HepG2 (cell line): ENCODE data around the gene TEKT5. TPM values are rescaled to one million over a fixed set of nuclear protein-coding genes. Genes with fewer than 3 reads are reported as not detected.

Experiments
- CERS6 ChIP-seq: sonication (generic); formaldehyde crosslinking; IDR thresholded peaks from 2 replicates; pipeline ENCODE4 v1.5.0; 2020; ENCODE audit warnings: missing genetic modification reagents
- E2F2 ChIP-seq: sonication (generic); formaldehyde crosslinking; IDR thresholded peaks from 2 replicates; pipeline ENCODE4 v1.4.0; 2020; ENCODE audit warnings: missing genetic modification reagents, borderline replicate concordance
- HDAC2 ChIP-seq: sonication (generic); formaldehyde crosslinking; IDR thresholded peaks from 2 replicates; pipeline ENCODE4 v1.4.0; 2020; ENCODE audit warnings: missing genetic modification reagents
- KDM1A ChIP-seq: IDR thresholded peaks from 2 replicates; pipeline ENCODE4 v1.6.1; 2016; ENCODE audit warnings: missing compliant biosample characterization
- MAFK ChIP-seq, 2 experiments: IDR thresholded peaks in 1 of 2; conservative IDR thresholded peaks in 1 of 2; 2 replicates each; pipeline ENCODE4 v1.6.1; 2011; ENCODE audit warnings: improper control_type of control experiment in 2 of 2, low read length in 2 of 2
- MEIS2 ChIP-seq: sonication (generic); formaldehyde crosslinking; IDR thresholded peaks from 2 replicates; pipeline ENCODE4 v1.9.0; 2021; ENCODE audit warnings: mild to moderate bottlenecking, missing genetic modification reagents
- ONECUT2 ChIP-seq: sonication (generic); formaldehyde crosslinking; IDR thresholded peaks from 2 replicates; pipeline ENCODE4 v1.4.0; 2020; ENCODE audit warnings: missing genetic modification reagents
- PAF1 ChIP-seq: IDR thresholded peaks from 2 replicates; pipeline ENCODE4 v1.6.1; 2016; ENCODE audit warnings: missing genetic modification reagents, missing compliant biosample characterization
- SMAD1 ChIP-seq: sonication (generic); formaldehyde crosslinking; IDR thresholded peaks from 2 replicates; pipeline ENCODE4 v1.4.0; 2020; ENCODE audit warnings: missing genetic modification reagents, low read depth, mild to moderate bottlenecking, borderline replicate concordance
- SRSF4 ChIP-seq: fragments of 200-400 bp; formaldehyde crosslinking; IDR thresholded peaks from one replicate; pipeline ENCODE4 v1.6.1; 2018; ENCODE audit warnings: mild to moderate bottlenecking, low read depth, low read length, moderate library complexity; ENCODE audit not compliant: poor library complexity, severe bottlenecking
- ZFP41 ChIP-seq: sonication (generic); formaldehyde crosslinking; IDR thresholded peaks from 2 replicates; pipeline ENCODE4 v1.4.0; 2020; ENCODE audit warnings: mild to moderate bottlenecking, missing genetic modification reagents, borderline replicate concordance
- ZNF253 ChIP-seq: sonication (generic); formaldehyde crosslinking; IDR thresholded peaks from 2 replicates; pipeline ENCODE4 v1.8.0; 2022; ENCODE audit warnings: mild to moderate bottlenecking, missing genetic modification reagents, borderline replicate concordance
- ZNF558 ChIP-seq: sonication (generic); formaldehyde crosslinking; IDR thresholded peaks from 2 replicates; pipeline ENCODE4 v1.9.0; 2022; ENCODE audit warnings: mild to moderate bottlenecking, missing genetic modification reagents, borderline replicate concordance
- ZNF646 ChIP-seq: sonication (generic); formaldehyde crosslinking; IDR thresholded peaks from 2 replicates; pipeline ENCODE4 v1.9.0; 2021; ENCODE audit warnings: mild to moderate bottlenecking, missing genetic modification reagents
- ZNF704 ChIP-seq: sonication (generic); formaldehyde crosslinking; IDR thresholded peaks from 2 replicates; pipeline ENCODE4 v1.8.1; 2023; ENCODE audit warnings: mild to moderate bottlenecking, inconsistent platforms, moderate library complexity, missing genetic modification reagents, borderline replicate concordance
- ZNF83 ChIP-seq: sonication (generic); formaldehyde crosslinking; IDR thresholded peaks from 2 replicates; pipeline ENCODE4 v1.4.0; 2020; ENCODE audit warnings: missing genetic modification reagents, mild to moderate bottlenecking, borderline replicate concordance
- ZSCAN12 ChIP-seq: sonication (generic); formaldehyde crosslinking; IDR thresholded peaks from 2 replicates; pipeline ENCODE4 v1.9.0; 2021; ENCODE audit warnings: mild to moderate bottlenecking, missing genetic modification reagents
- ZSCAN29 ChIP-seq: sonication (generic); formaldehyde crosslinking; conservative IDR thresholded peaks from 2 replicates; pipeline ENCODE4 v1.4.0; 2020; ENCODE audit warnings: mild to moderate bottlenecking, missing genetic modification reagents
- polyA plus RNA-seq, 8 experiments: library from polyadenylated mRNA; depleted of rRNA in 3 of 8; stranded (reverse) in 7 of 8; unstranded in 1 of 8; fragments of >200 nt; fragmentation: Illumina TruSeq in 4 of 8; extraction: Trizol in 4 of 8; gene quantifications; 2 replicates each; pipeline versions ENCODE4 v1.2.1 to v1.2.3, GENCODE V29; 2011 to 2016; ENCODE audit warnings: low read depth in 4 of 8, missing spikeins in 1 of 8, mixed read lengths in 1 of 8; ENCODE audit not compliant: insufficient read depth in 1 of 8
- total RNA-seq, 5 experiments: library from RNA; depleted of rRNA; stranded (reverse); fragments of >200 nt; fragmentation: Illumina TruSeq; extraction: Trizol; gene quantifications; 2 replicates each; pipeline ENCODE4 v1.2.3, GENCODE V29; 2016; ENCODE audit warnings: low read depth in 1 of 5

TEKT5 gene
- total and polyA plus RNA-seq, 2 of the 13 experiments (the other 11 are each of a cell fraction or from before 2014, with no cell fraction given), result 0.16 TPM; not detected in 1

GRCh38 chr16:10652730-10653590 lies 41.8 kb downstream of the TEKT5 start (continued):
- peak; percentile 96 for TF ChIP-seq ZNF646 (CRISPR knock-in tag)
- no peak for TF ChIP-seq ZSCAN12 (CRISPR knock-in tag)
- no peak for TF ChIP-seq ZNF558
- 0 out of 2 replicates have a peak, but pooled peaks have one; percentile 28 for TF ChIP-seq MEIS2 (CRISPR knock-in tag)
- TF ChIP-seq CERS6 (CRISPR knock-in tag), result 0 out of 2 replicates have a peak, but pooled peaks have one; percentile 24
- peak; percentile 18; the same call in 1 of the 2 replicates for TF ChIP-seq ZSCAN29 (CRISPR knock-in tag)
- TF ChIP-seq ZNF704 (CRISPR knock-in tag), result 0 out of 2 replicates have a peak, but pooled peaks have one; percentile 8
- peak; percentile 44; the same call in 1 of the 2 replicates for TF ChIP-seq HDAC2
- 0 out of 2 replicates have a peak, but pooled peaks have one; percentile 62 for TF ChIP-seq ZNF83
- no peak for TF ChIP-seq MAFK (conservative IDR thresholded peaks at IDR 0.05 in 1 of 2, IDR thresholded peaks at IDR 0.05 in 1 of 2; ENCODE audit: low read length in 2 of 2)
- no peak for TF ChIP-seq ZNF253
- no peak for TF ChIP-seq ONECUT2 (CRISPR knock-in tag)
- TF ChIP-seq ZFP41 (CRISPR knock-in tag), result 0 out of 2 replicates have a peak, but pooled peaks have one; percentile 69
- TF ChIP-seq PAF1 (CRISPR knock-in tag), result no peak
- TF ChIP-seq E2F2 (CRISPR knock-in tag), result 0 out of 2 replicates have a peak, but pooled peaks have one; percentile 34
- no peak for TF ChIP-seq SRSF4
- 0 out of 2 replicates have a peak, but pooled peaks have one; percentile 41 for TF ChIP-seq SMAD1 (CRISPR knock-in tag)
- TF ChIP-seq KDM1A (CRISPR knock-in tag), result peak; percentile 98
